Testis (tissue), 2 donors: ENCODE results near the gene ANO1.

Source experiments
- CTCF ChIP-seq, 3 experiments: fragments of 450-650 bp in 2 of 3; fragments of 200-600 bp in 1 of 3; sonication (generic) in 1 of 3; IDR thresholded peaks; one replicate each; pipeline ENCODE4 v1.5.1; 2016 to 2019; ENCODE audit warnings: antibody characterized with exemption in 3 of 3, mild to moderate bottlenecking in 2 of 3, moderate library complexity in 1 of 3
- POLR2A ChIP-seq: fragments of 450-650 bp; IDR thresholded peaks from one replicate; pipeline ENCODE4 v1.6.1; 2017; ENCODE audit warnings: antibody characterized with exemption, mild to moderate bottlenecking, moderate library complexity

GRCh38 chr11:70144262-70144661 is 66.1 kb downstream of the ANO1 start:
- TF ChIP-seq CTCF (IDR thresholded peaks at IDR 0.05), result no peak
- no peak for TF ChIP-seq POLR2A
